Type B pancreatic cell (in vitro differentiated cells): Measurements from ENCODE around the gene FAM50A. TPM values are rescaled to one million over a fixed set of nuclear protein-coding genes. Genes with fewer than 3 reads are reported as not detected.

Experiments
- DNase-seq: peaks from one replicate; pipeline ENCODE4 v3.0.0; 2021; ENCODE audit warnings: mixed read lengths; ENCODE audit not compliant: unreplicated experiment; ENCODE audit errors: extremely low spot score
- H3K27ac Mint-ChIP-seq: 2 replicates; pipeline ENCODE4 v1.8.0; 2021; ENCODE audit warnings: mild to moderate bottlenecking, mixed read lengths
- H3K27me3 Mint-ChIP-seq: 2 replicates; pipeline ENCODE4 v1.8.0; 2021; ENCODE audit warnings: mixed read lengths
- H3K36me3 Mint-ChIP-seq: 2 replicates; pipeline ENCODE4 v1.8.0; 2021; ENCODE audit warnings: mixed read lengths
- H3K4me1 Mint-ChIP-seq: one replicate; pipeline ENCODE4 v1.8.0; 2021; ENCODE audit warnings: mixed read lengths; ENCODE audit not compliant: unreplicated experiment
- H3K4me3 Mint-ChIP-seq: 2 replicates; pipeline ENCODE4 v1.8.0; 2021; ENCODE audit warnings: mild to moderate bottlenecking, mixed read lengths
- H3K9me3 Mint-ChIP-seq: 2 replicates; pipeline ENCODE4 v1.8.0; 2021; ENCODE audit warnings: mixed read lengths
- total RNA-seq: library from RNA; stranded (reverse); gene quantifications from 2 replicates; pipeline ENCODE4 v1.2.1, GENCODE V29; 2021; ENCODE audit warnings: low replicate concordance
- TF ChIP-seq, protein P1 (sequence below): fragments of 200-600 bp; sonication (generic); conservative IDR thresholded peaks from 2 replicates; pipeline ENCODE4 v1.5.0; 2021; ENCODE audit warnings: antibody characterized with exemption, mild to moderate bottlenecking

The FAM50A gene
- total RNA-seq, 1 donor from 2014 or later = 59.2 TPM

DNA sequence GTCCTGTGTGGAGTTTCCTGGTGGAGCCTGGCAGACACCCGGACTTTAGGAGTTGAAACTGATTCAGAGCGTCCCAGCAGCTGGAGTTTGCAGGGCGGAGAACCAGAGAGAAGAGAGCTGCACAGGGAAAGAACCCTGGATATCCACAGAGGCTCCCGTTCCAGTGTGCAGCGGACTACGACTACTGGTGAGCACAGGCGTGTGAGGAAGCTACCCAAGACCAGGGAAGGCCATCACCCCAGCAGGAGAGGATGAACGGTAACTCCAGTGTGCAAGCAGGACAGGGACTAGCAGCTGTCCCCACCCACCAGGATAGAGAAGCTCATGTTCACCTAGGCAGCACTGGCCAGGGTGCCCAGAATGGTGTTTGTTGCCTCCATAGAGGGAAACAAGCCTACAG is 32.9 kb downstream of the FAM50A start:
- Mint-ChIP-seq H3K27me3 (no peaks in the 10 kb centered on the region), H3K27ac (no peak overlapping the region), H3K36me3 (no peaks in the 10 kb centered on the region), H3K4me1 (no peaks in the 10 kb centered on the region), H3K9me3 (no peaks in the 10 kb centered on the region), H3K4me3 (peak overlapping the region; percentile 22)
- TF ChIP-seq, protein P1, sequence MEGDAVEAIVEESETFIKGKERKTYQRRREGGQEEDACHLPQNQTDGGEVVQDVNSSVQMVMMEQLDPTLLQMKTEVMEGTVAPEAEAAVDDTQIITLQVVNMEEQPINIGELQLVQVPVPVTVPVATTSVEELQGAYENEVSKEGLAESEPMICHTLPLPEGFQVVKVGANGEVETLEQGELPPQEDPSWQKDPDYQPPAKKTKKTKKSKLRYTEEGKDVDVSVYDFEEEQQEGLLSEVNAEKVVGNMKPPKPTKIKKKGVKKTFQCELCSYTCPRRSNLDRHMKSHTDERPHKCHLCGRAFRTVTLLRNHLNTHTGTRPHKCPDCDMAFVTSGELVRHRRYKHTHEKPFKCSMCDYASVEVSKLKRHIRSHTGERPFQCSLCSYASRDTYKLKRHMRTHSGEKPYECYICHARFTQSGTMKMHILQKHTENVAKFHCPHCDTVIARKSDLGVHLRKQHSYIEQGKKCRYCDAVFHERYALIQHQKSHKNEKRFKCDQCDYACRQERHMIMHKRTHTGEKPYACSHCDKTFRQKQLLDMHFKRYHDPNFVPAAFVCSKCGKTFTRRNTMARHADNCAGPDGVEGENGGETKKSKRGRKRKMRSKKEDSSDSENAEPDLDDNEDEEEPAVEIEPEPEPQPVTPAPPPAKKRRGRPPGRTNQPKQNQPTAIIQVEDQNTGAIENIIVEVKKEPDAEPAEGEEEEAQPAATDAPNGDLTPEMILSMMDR = no peak
- DNase-seq = no peak

DNA sequence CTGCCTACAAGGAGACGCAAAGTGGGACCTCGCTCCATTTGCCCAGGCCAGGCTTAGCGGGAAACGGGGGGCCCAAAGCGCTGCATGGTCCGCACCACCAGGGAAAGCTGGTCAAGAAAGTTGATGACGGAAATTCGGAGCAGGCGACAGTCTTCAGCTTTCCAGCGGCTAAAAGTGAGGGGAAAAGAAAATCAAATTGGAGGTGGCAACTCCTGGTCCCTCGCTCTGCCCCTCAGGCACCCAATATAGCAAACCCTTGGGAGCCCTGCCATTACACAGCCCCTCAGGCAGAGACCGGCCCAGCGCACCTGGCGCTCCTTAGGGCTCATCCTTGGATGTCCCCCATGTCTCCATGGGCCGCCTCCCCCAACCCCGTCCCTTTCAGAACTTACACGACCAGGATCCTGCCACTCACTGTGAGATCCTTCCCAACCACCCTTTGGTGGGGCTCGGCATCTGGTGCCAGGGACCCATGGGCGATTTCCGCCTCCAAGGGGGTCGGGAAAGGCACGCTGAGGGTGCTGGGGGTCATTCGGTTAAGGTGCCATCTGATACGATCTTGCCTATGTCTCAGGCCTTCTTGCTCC is 34.0 kb downstream of the FAM50A start:
- TF ChIP-seq, protein P1 = no peak
- Mint-ChIP-seq H3K9me3 (no peaks in the 10 kb centered on the region), H3K4me3 (peak overlapping the region; percentile 82), H3K27me3 (no peaks in the 10 kb centered on the region), H3K4me1 (no peaks in the 10 kb centered on the region), H3K36me3 (no peaks in the 10 kb centered on the region), H3K27ac (peak overlapping the region; percentile 11)
- DNase-seq = no peak

DNA sequence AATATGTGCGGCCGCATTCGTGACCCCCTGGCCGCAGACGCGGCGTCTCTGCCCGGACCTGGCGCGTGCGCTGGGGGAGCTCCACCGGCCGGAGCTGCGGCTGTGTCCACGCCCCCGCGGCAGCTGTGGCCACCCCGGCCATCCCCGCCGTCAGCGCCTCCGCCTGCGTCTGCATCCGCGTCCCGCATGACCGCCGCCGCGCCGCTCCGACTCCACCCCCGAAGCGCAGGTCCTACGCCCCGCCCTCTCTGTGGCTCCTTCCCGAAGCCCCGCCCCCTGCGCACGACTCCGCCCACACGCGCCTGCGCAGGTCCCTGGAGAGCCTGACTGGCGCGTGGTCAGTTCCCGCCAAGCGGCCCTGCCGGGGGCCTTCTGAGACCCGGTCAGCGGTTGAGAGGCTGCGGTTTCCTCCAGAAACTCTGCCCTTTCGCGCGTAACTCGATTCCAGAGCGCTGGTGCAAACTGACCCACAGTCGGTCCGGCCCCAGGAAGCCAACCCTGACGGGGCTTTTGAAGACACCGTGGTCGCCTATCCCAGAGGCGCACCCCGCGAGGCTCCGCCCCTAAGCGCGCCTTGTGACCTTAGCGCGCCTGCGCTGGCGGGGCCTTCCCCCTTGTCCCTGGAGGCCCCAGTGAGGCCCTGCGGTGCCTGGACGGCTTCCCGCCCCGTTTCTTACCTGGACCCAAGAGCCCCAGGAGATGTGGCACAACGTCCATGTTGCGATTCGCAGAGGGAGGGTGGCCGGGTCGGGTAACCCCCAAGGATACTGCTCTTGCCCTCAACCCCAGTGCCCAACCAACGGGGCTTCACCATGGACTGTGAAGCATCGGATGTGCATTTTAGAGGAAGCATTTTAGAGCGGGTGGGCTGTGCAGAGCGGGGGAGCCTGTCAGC is 35.0 kb downstream of the FAM50A start, which contains the start of gene LAGE3:
Gene LAGE3, minus strand, starts transcription at position 554 of the 895 bp plus-strand sequence. Its CDS starts 366 bp downstream, at position 188.
- peak within 1 kb of the TSS; percentile 82 for H3K4me3 Mint-ChIP-seq
- peak; percentile 94 for DNase-seq
- H3K4me1 Mint-ChIP-seq = no peaks in the 10 kb centered on the region
- TF ChIP-seq, protein P1 = no peak
- H3K36me3 Mint-ChIP-seq = no peaks in the 10 kb centered on the region
- H3K27ac Mint-ChIP-seq = peak within 1 kb of the TSS; percentile 50
- H3K9me3 Mint-ChIP-seq = no peaks in the 10 kb centered on the region
- no peaks in the 10 kb centered on the region for H3K27me3 Mint-ChIP-seq

DNA sequence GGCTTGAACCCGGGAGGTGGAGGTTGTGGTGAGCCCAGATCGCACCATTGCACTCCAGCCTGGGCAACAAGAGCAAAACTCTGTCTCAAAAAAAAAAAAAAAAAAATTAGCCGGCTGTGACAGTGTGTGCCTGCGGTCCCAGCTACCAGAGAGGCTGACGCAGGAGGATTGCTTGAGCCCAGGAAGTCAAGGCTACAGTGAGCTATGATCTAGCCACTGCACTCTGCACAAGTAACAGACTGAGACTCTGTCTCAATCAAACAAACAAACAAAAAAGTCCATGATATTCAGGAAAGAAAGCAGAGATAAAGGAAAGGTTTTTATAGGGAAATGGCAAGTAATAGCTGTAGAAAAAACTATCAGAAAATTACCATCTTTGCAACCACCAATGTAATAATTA is 37.3 kb downstream of the FAM50A start:
- no peak for DNase-seq
- Mint-ChIP-seq H3K36me3 (no peaks in the 10 kb centered on the region), H3K27me3 (no peaks in the 10 kb centered on the region), H3K27ac (no peak overlapping the region), H3K4me3 (peak overlapping the region; percentile 41), H3K4me1 (no peaks in the 10 kb centered on the region), H3K9me3 (no peaks in the 10 kb centered on the region)
- TF ChIP-seq, protein P1 = no peak

DNA sequence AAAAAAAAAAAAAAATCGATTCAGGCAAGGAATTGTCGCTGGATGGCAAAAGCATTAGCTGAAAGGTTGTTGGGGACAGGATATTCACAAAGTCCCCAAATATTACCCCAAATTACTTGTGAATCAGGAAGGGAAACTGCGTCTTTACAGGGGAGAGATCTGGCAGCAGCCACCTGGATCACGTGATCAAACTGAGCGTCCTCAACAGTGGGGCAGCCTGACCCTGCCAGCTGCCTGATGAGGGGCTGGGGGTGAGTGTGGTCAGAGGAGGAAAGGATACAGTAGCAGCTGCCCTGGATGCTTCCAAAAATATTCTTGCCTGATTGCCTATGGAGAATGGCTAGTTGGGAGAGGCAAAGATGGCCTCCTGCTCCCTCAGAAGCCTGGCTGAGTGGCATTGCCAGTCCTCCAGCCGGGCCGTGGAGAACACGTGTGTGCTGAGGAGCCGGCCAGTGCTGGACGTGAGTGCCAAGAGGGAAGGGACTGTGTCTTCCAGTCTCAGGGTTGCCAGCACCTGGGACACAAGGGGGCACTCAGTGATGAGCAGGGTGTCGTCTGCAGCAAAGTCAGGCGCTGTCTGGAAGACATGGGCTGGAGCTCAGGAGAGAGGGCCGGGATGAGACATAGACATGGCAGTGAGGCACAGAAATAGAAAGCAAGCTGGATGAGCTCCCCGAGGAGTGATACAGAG is 38.1 kb downstream of the FAM50A start:
- Mint-ChIP-seq H3K9me3 (no peaks in the 10 kb centered on the region), H3K27me3 (no peaks in the 10 kb centered on the region), H3K4me3 (peak overlapping the region; percentile 47), H3K4me1 (no peaks in the 10 kb centered on the region), H3K27ac (no peak overlapping the region), H3K36me3 (no peaks in the 10 kb centered on the region)
- no peak for DNase-seq
- TF ChIP-seq, protein P1 = no peak
